Activated CD4-positive, CD25-positive, alpha-beta regulatory T cell treated with anti-CD3 and anti-CD28 coated beads, Interleukin-2, amount 50 U/mL, for 72 hours (primary cell): Measurements from ENCODE around the gene TMEM51.

Experiments
- DNase-seq: peaks from one replicate; pipeline ENCODE4 v3.0.0; 2021

The TMEM51 gene

GRCh38 chr1:15255582-15256149 is 102.1 kb downstream of the TMEM51 start:
- DNase-seq = no peak

GRCh38 chr1:15256584-15256983 is 103.0 kb downstream of the TMEM51 start:
- no peak for DNase-seq

- no peak for DNase-seq
Observed at GRCh38 chr1:15257309-15257708, 103.8 kb downstream of the TMEM51 start.

- no peak for DNase-seq
Observed at GRCh38 chr1:15258833-15259621, 105.5 kb downstream of the TMEM51 start.

GRCh38 chr1:15259622-15260007 is 106.1 kb downstream of the TMEM51 start:
- no peak for DNase-seq

GRCh38 chr1:15260418-15261154 is 107.0 kb downstream of the TMEM51 start:
- DNase-seq = no peak

- DNase-seq = no peak
Observed at GRCh38 chr1:15261155-15262002, 107.8 kb downstream of the TMEM51 start.

- no peak for DNase-seq
Observed at GRCh38 chr1:15262003-15262377, 108.4 kb downstream of the TMEM51 start.

- no peak for DNase-seq
Observed at GRCh38 chr1:15262706-15263105, 109.2 kb downstream of the TMEM51 start.

GRCh38 chr1:15264769-15265168 is 111.2 kb downstream of the TMEM51 start:
- DNase-seq = no peak
